Astrocyte of the cerebellum (primary cell): ENCODE measurements around the gene CPSF4.

ENCODE experiments used
- DNase-seq: peaks from one replicate; pipeline ENCODE4 v3.0.0-alpha.2; 2011; ENCODE audit warnings: low read depth
- H3K4me3 ChIP-seq: 2 replicates; pipeline ENCODE4 v1.5.1; 2011; ENCODE audit warnings: mild to moderate bottlenecking, low read depth, low read length, moderate library complexity
- CTCF ChIP-seq: IDR thresholded peaks from 2 replicates; pipeline ENCODE4 v1.5.1; 2012; ENCODE audit warnings: low read length, low read depth, moderate library complexity, mild to moderate bottlenecking; ENCODE audit errors: missing control alignments
- in situ Hi-C: cut with HindIII; loops from 2 replicates; pipeline ENCODE4 v1.10.0; 2017; ENCODE audit warnings: low sequenced_read_pairs

The CPSF4 gene

GRCh38 chr7:99393355-99394187 lies 45.2 kb upstream of the CPSF4 start:
- H3K4me3 ChIP-seq, result peak overlapping the region; percentile 51
- TF ChIP-seq CTCF, result no peak
- in situ Hi-C loops, result no loop called here
- DNase-seq, result no peak

GRCh38 chr7:99394188-99394502 lies 44.6 kb upstream of the CPSF4 start:
- in situ Hi-C loops, result no loop called here
- H3K4me3 ChIP-seq, result no peak overlapping the region
- no peak for DNase-seq
- TF ChIP-seq CTCF, result no peak

- in situ Hi-C loops, result no loop called here
Measured at GRCh38 chr7:99395616-99396327, 43.0 kb upstream of the CPSF4 start.

GRCh38 chr7:99396418-99397296 lies 42.1 kb upstream of the CPSF4 start:
- in situ Hi-C loops, result no loop called here
- H3K4me3 ChIP-seq, result no peak overlapping the region
- DNase-seq, result no peak
- TF ChIP-seq CTCF, result no peak

More at GRCh38 chr7:99395616-99396327, 43.0 kb upstream of the CPSF4 start:
- no peak overlapping the region for H3K4me3 ChIP-seq
- no peak for DNase-seq
- no peak for TF ChIP-seq CTCF

- DNase-seq, result no peak
- no peak for TF ChIP-seq CTCF
Measured at GRCh38 chr7:99397297-99397983, 41.3 kb upstream of the CPSF4 start.

More at GRCh38 chr7:99397297-99397983, 41.3 kb upstream of the CPSF4 start:
- in situ Hi-C loops, result no loop called here
- H3K4me3 ChIP-seq, result no peak overlapping the region
